Ovary (tissue), 9 donors: ENCODE measurements around the gene SRP68. TPM values are rescaled to one million over a fixed set of nuclear protein-coding genes. Genes with fewer than 3 reads are reported as not detected.

Experiments
- DNase-seq, 5 donors: peaks; one replicate each; pipeline ENCODE4 v3.0.0-alpha.2; 2019 to 2020
- H3K27ac ChIP-seq, 2 donors: fragments of 200-600 bp; one replicate each; pipeline versions ENCODE4 v1.5.1 to v1.8.0; 2019 to 2022
- H3K27me3 ChIP-seq: fragments of 200-600 bp; one replicate; pipeline ENCODE4 v1.8.0; 2022
- H3K36me3 ChIP-seq: fragments of 200-600 bp; sonication (generic); one replicate; pipeline ENCODE4 v1.5.1; 2019
- H3K4me1 ChIP-seq: one replicate; pipeline ENCODE4 v1.8.1; 2013; ENCODE audit warnings: mild to moderate bottlenecking, moderate library complexity; ENCODE audit not compliant: insufficient read depth
- H3K4me3 ChIP-seq: fragments of 200-600 bp; sonication (generic); one replicate; pipeline ENCODE4 v1.5.1; 2017
- H3K9me3 ChIP-seq, 2 donors: fragments of 200-600 bp in 1 of 2; sonication (generic) in 1 of 2; one replicate each; pipeline versions ENCODE4 v1.5.1 to v1.8.1; 2013 to 2019; ENCODE audit warnings: mild to moderate bottlenecking in 1 of 2, moderate library complexity in 1 of 2
- EP300 ChIP-seq: sonication (generic); formaldehyde crosslinking; IDR thresholded peaks from one replicate; pipeline ENCODE4 v1.6.1; 2017; ENCODE audit warnings: antibody characterized with exemption
- POLR2A ChIP-seq: fragments of 450-650 bp; IDR thresholded peaks from one replicate; pipeline ENCODE4 v1.6.1; 2017; ENCODE audit warnings: antibody characterized with exemption, mild to moderate bottlenecking, moderate library complexity
- WGBS, 3 donors: extraction: QIAGEN DNeasy Blood & Tissue Kit in 1 of 3; methylation state at CpG; one replicate each; pipeline versions ENCODE4 v1.1.5 to v1.1.7; 2013 to 2017; 5-methylcytosine and 5-hydroxymethylcytosine counted together
- intact Hi-C, 4 donors: fragments of 100-400 bp; cut with DNase I; formaldehyde crosslinking; loops; one replicate each; pipeline versions ENCODE4 v1.11.0 to v1.15.1; 2022 to 2023
- polyA plus RNA-seq, 2 donors: library from polyadenylated mRNA; stranded (reverse); fragments of 200-250 nt in 1 of 2; fragments of 350-450 nt in 1 of 2; fragmentation: Illumina TruSeq in 1 of 2; extraction: RNeasy Lipid Tissue Mini Kit (QIAGEN cat#74804) in 1 of 2; gene quantifications; one replicate each; pipeline ENCODE4 v1.2.3, GENCODE V29; 2013 to 2014
- total RNA-seq, 7 donors: library from RNA; depleted of rRNA in 2 of 7; stranded (reverse); fragments of >200 nt in 2 of 7; fragmentation: NEBNext Ultra II Directional in 3 of 7; extraction: Animal tissue kit (Norgen Biotek cat#: 25700) in 3 of 7; gene quantifications; one replicate each; pipeline versions ENCODE4 v1.1.0 to v1.2.4, GENCODE V29; 2016 to 2023
- TF ChIP-seq, protein P1 (sequence below), 3 donors: fragments of 450-650 bp in 2 of 3; fragments of 200-600 bp in 1 of 3; IDR thresholded peaks; one replicate each; pipeline versions ENCODE4 v1.5.1 to v1.8.0; 2016 to 2022; ENCODE audit warnings: antibody characterized with exemption in 3 of 3, mild to moderate bottlenecking in 1 of 3
- donor health status: DM: no; HTN: no; CAD: no; lungs with moderate emphysema.
- donor health status: DM: no; HTN: no; CAD: no.
- donor health status: Bipolar disorder and iron deficiency.
- donor health status: DM: yes; HTN: yes; CAD: no.
- donor health status: DM: no; HTN: no; CAD: no.
- donor health status: DM: yes; HTN: yes; CAD: no.

The SRP68 gene
- total and polyA plus RNA-seq, 9 donors = 33.0 to 101 (median 70.9) TPM

DNA sequence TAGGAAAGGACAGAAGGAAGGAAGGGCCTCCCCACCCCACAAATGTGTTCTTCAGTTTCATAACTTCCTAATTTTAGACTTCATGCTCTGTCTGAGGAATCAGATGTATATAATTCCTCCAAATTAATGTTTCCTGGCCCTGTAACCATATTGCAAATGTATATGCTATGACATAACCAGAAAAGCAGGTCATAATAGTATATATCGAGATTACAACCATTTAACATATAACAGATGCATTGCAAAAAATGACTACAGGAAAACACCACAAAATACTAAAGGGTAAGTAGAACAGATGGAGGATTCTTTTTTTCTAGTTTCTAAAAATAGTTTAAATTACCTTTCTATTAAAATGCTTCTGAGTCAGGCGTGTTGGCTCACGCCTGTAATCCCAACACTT lies 34.4 kb upstream of the SRP68 start:
- H3K4me3 ChIP-seq = no peak overlapping the region
- H3K27ac ChIP-seq = no peak overlapping the region
- intact Hi-C loops = no loop called here
- no peaks in the 10 kb centered on the region for H3K27me3 ChIP-seq
- no peak for TF ChIP-seq EP300
- TF ChIP-seq, protein P1, sequence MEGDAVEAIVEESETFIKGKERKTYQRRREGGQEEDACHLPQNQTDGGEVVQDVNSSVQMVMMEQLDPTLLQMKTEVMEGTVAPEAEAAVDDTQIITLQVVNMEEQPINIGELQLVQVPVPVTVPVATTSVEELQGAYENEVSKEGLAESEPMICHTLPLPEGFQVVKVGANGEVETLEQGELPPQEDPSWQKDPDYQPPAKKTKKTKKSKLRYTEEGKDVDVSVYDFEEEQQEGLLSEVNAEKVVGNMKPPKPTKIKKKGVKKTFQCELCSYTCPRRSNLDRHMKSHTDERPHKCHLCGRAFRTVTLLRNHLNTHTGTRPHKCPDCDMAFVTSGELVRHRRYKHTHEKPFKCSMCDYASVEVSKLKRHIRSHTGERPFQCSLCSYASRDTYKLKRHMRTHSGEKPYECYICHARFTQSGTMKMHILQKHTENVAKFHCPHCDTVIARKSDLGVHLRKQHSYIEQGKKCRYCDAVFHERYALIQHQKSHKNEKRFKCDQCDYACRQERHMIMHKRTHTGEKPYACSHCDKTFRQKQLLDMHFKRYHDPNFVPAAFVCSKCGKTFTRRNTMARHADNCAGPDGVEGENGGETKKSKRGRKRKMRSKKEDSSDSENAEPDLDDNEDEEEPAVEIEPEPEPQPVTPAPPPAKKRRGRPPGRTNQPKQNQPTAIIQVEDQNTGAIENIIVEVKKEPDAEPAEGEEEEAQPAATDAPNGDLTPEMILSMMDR (IDR thresholded peaks at IDR 0.05) = no peak
- no peak for TF ChIP-seq POLR2A
- no peak for DNase-seq
- peaks cover 13% of the 10 kb centered on the region for H3K4me1 ChIP-seq
- WGBS, 3 donors = 67 to 77% (median 67%) methylated on average over 3 of the region's 3 CpGs
- no peaks in the 10 kb centered on the region for H3K36me3 ChIP-seq
- H3K9me3 ChIP-seq = no peaks in the 10 kb centered on the region

DNA sequence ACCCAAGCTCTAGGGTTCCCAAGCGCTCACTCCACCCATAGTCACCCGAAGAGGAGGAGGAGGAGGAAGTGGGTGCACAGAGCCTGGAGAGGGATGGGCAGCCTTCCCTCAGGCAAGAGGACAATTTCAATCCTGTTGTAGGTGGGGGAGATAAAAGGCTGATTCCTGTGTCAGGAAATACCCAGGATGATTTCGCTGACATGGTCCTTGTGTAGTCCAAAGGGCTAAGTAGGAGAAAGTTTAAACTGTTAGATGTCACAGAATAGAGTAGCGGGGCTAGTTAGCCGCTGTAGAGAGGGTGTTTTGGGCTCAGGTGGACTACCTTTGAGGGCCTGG lies 32.5 kb upstream of the SRP68 start:
- no peak for DNase-seq
- no peak for TF ChIP-seq POLR2A
- TF ChIP-seq, protein P1 (IDR thresholded peaks at IDR 0.05) = no peak
- TF ChIP-seq EP300 = no peak
- no peaks in the 10 kb centered on the region for H3K36me3 ChIP-seq
- no peak overlapping the region for H3K4me3 ChIP-seq
- no peak overlapping the region for H3K27ac ChIP-seq
- no peaks in the 10 kb centered on the region for H3K27me3 ChIP-seq
- 74 to 77% (median 76%) methylated on average over 5 of the region's 5 CpGs for WGBS, 3 donors
- peaks cover 13% of the 10 kb centered on the region for H3K4me1 ChIP-seq
- intact Hi-C loops = loop anchor here in 1 of 4 donors (5.0 kb wide), 1 partner anchor 93 kb away; no protein-coding TSS in a partner anchor
- H3K9me3 ChIP-seq = no peaks in the 10 kb centered on the region

DNA sequence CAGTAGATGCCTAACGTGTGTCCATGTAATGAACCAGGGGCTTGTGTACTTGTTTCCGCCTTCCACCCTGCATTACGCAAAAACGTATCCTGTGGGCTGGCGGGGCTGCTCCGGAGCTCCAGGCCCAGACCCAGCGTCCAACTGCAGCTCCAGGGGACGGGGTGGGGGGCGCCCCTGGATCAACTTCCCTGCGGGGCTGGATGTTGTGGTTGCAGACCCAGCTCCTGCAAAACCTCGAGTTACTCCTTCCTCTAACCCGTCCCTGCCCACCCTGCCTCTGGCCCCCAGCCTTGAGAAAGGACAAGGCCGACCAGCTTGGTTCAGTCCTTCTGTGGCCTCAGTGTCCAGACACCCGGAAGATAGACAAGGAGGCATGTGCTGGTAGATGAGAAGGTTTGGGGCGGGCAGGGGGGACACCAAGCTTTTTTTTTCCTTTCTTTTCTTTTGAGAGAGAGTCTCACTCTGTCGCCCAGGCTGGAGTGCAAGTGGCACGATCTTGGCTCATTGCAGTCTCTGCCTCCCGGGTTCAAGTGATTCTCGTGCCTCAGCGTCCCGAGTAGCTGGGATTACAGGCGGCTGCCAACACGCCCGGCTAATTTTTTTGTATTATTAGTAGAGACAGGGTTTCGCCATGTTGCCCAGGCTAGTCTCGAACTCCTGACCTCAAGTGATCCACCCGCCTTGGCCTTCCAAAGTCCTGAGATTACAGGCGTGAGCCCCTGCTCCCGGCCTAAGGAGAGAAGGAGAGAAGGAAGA lies 32.0 kb upstream of the SRP68 start:
- WGBS, 3 donors = 80 to 88% (median 84%) methylated on average over 29 of the region's 29 CpGs
- no peaks in the 10 kb centered on the region for H3K36me3 ChIP-seq
- intact Hi-C loops = loop anchor here in 1 of 4 donors (5.0 kb wide), 1 partner anchor 92 kb away; no protein-coding TSS in a partner anchor
- no peaks in the 10 kb centered on the region for H3K9me3 ChIP-seq
- no peak for TF ChIP-seq POLR2A
- TF ChIP-seq, protein P1 (IDR thresholded peaks at IDR 0.05) = no peak
- no peak for TF ChIP-seq EP300
- no peaks in the 10 kb centered on the region for H3K27me3 ChIP-seq
- H3K4me1 ChIP-seq = peaks cover 13% of the 10 kb centered on the region
- peak overlapping the region; percentile 9 to 43 for H3K27ac ChIP-seq
- DNase-seq = no peak
- peak overlapping the region; percentile 75 for H3K4me3 ChIP-seq

DNA sequence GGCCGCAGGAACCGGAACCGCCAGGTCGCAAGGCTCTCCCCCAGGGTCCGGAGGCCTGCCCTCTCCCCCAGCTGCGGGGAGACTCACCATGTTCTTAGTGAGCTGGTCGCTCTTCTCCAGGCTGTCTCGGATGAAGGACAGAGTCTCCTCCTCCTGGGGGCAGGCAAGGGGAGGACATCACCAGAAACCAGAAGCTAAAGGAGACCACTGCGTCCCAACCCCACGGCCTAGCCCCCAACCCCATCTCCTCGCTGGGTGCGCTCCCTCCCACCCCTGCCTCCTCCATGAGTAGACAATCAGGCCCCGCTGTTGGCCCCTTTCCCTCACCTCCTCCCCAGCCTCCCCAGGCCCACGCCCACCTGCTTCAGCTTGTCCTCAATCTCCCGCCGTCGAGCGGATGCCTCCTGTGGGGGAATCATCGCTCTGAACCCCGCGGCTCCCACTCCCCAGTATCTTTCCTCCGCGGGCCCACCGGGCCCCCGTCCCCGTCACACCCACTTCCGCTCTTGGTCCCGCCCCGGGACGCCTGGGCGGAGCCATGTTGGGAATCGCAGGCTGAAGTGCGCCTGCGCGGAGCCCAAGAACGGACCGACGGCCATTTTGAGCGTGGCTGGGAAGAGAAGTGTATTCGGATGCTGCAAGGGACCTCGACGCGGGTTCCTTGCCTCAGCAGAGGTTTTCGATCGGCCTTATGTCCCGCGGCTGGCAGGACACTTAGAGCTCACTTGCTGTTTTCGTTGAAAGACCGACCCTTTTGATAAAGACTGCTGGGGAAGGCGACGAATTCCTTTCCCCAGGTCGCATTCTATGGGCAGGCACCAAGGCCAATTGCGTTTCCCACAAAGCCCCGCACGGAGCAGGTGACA lies 31.2 kb upstream of the SRP68 start, which contains the start of gene EXOC7:
TSS of gene EXOC7 (minus strand) at position 514 of the 866 bp plus-strand sequence. CDS start at position 419, 95 bp downstream.
- no peaks in the 10 kb centered on the region for H3K27me3 ChIP-seq
- no peaks in the 10 kb centered on the region for H3K9me3 ChIP-seq
- peak within 1 kb of the TSS; percentile 75 for H3K4me3 ChIP-seq
- WGBS, 3 donors = 3 to 4% (median 3%) methylated on average over 55 of the region's 55 CpGs
- H3K4me1 ChIP-seq = peaks cover 13% of the 10 kb centered on the region
- intact Hi-C loops = loop anchor here in 1 of 4 donors (5.0 kb wide), 1 partner anchor 91 kb away; no protein-coding TSS in a partner anchor
- no peaks in the 10 kb centered on the region for H3K36me3 ChIP-seq
- TF ChIP-seq POLR2A = peak; percentile 48
- TF ChIP-seq EP300 = no peak
- H3K27ac ChIP-seq = peak within 1 kb of the TSS; percentile 9 to 43
- DNase-seq = peak; percentile 90 to 96 (median 94)
